Panc1 (cell line): ENCODE results near the gene ADAMTS16. TPM values are rescaled to one million over a fixed set of nuclear protein-coding genes. Genes with fewer than 3 reads are reported as not detected.

Experiments used
- ATAC-seq: fragments of 200-7000 bp; cut with Tn5 transposase; 2 replicates; pipeline ENCODE4 v1.9.1; 2020; ENCODE audit warnings: mild to moderate bottlenecking, moderate library complexity
- BruUV-seq: library from RNA; stranded (reverse); fragments of 400-500 nt; replicated peaks from 2 replicates; lab custom pipeline; 2021; lab: Mats Ljungman, UMichigan
- CTCF ChIA-PET: fragments of 300-600 bp; sonication (Branson Sonifier 250); formaldehyde crosslinking; loops from one replicate; lab custom pipeline; 2022; ENCODE audit warnings: antibody characterized with exemption; lab: Charles Lee
- POLR2A ChIA-PET: fragments of 300-600 bp; sonication (Branson Sonifier 250); formaldehyde crosslinking; loops from one replicate; lab custom pipeline; 2022; ENCODE audit warnings: antibody characterized with exemption; lab: Charles Lee
- DNase-seq: peaks from one replicate; pipeline ENCODE4 v3.0.0-alpha.2; 2010; ENCODE audit warnings: low read depth, low spot score
- H3K27ac ChIP-seq: 2 replicates; pipeline ENCODE4 v1.5.1; 2011; ENCODE audit warnings: mild to moderate bottlenecking, low read length, inconsistent platforms
- H3K27me3 ChIP-seq: fragments of 200-500 bp; sonication (Bioruptor generic); 2 replicates; pipeline ENCODE4 v1.6.0; 2014; ENCODE audit warnings: low read length, inconsistent platforms; ENCODE audit not compliant: control insufficient read depth, insufficient read depth
- H3K36me3 ChIP-seq: fragments of 200-500 bp; sonication (Bioruptor generic); 2 replicates; pipeline ENCODE4 v1.5.1; 2014; ENCODE audit warnings: inconsistent platforms, mild to moderate bottlenecking, low read length, moderate library complexity; ENCODE audit not compliant: control insufficient read depth, insufficient read depth
- H3K4me1 ChIP-seq: 2 replicates; pipeline ENCODE4 v1.5.1; 2011; ENCODE audit warnings: inconsistent platforms, mild to moderate bottlenecking, low read length, moderate library complexity; ENCODE audit not compliant: control insufficient read depth, insufficient read depth
- H3K4me3 ChIP-seq, 2 experiments: 2 replicates each; pipeline ENCODE4 v1.5.1; 2011 to 2012; ENCODE audit warnings: low read depth in 2 of 2, low read length in 2 of 2, mild to moderate bottlenecking in 2 of 2, inconsistent platforms in 1 of 2, moderate library complexity in 1 of 2
- H3K9me3 ChIP-seq: fragments of 200-500 bp; sonication (Bioruptor generic); 2 replicates; pipeline ENCODE4 v1.5.1; 2014; ENCODE audit warnings: low read depth, mild to moderate bottlenecking, inconsistent platforms, low read length, moderate library complexity; ENCODE audit not compliant: control insufficient read depth, insufficient read depth
- POLR2AphosphoS5 ChIP-seq: IDR thresholded peaks from 2 replicates; pipeline ENCODE4 v1.6.1; 2012; ENCODE audit warnings: mild to moderate bottlenecking, low read depth, low read length, moderate library complexity
- SIN3A ChIP-seq: IDR thresholded peaks from 2 replicates; pipeline ENCODE4 v1.6.1; 2012; ENCODE audit warnings: low read depth, mild to moderate bottlenecking, low read length, moderate library complexity, borderline replicate concordance; ENCODE audit not compliant: insufficient read depth
- TCF7L2 ChIP-seq: IDR thresholded peaks from 2 replicates; pipeline ENCODE4 v1.6.1; 2011; ENCODE audit warnings: mild to moderate bottlenecking, low read depth, low read length, inconsistent platforms
- in situ Hi-C: cut with HindIII; loops from 2 replicates; pipeline ENCODE4 v1.10.0; 2016; ENCODE audit warnings: low sequenced_read_pairs, low pct_unique_long_range_greater_than_20kb
- intact Hi-C: fragments of 100-400 bp; cut with micrococcal nuclease; formaldehyde crosslinking; loops from one replicate; pipeline ENCODE4 v1.10.0; 2022; ENCODE audit not compliant: unreplicated experiment
- total RNA-seq: library from RNA; stranded (reverse); gene quantifications from one replicate; pipeline ENCODE4 v1.2.1, GENCODE V29; 2021; ENCODE audit not compliant: unreplicated experiment
- TF ChIP-seq, protein P1 (sequence below), 2 experiments: IDR thresholded peaks; 2 replicates each; pipeline ENCODE4 v1.6.1; 2011 to 2012; ENCODE audit warnings: low read depth in 2 of 2, control low read depth in 1 of 2, low read length in 1 of 2, mild to moderate bottlenecking in 1 of 2, moderate library complexity in 1 of 2; ENCODE audit not compliant: insufficient read depth in 1 of 2
- TF ChIP-seq, protein P2 (sequence below): fragments of 450-650 bp; IDR thresholded peaks from 2 replicates; pipeline ENCODE4 v1.5.1; 2017; ENCODE audit warnings: mild to moderate bottlenecking

ADAMTS16 gene
- total RNA-seq, 1 experiment from 2014 or later = 0.54 TPM

DNA sequence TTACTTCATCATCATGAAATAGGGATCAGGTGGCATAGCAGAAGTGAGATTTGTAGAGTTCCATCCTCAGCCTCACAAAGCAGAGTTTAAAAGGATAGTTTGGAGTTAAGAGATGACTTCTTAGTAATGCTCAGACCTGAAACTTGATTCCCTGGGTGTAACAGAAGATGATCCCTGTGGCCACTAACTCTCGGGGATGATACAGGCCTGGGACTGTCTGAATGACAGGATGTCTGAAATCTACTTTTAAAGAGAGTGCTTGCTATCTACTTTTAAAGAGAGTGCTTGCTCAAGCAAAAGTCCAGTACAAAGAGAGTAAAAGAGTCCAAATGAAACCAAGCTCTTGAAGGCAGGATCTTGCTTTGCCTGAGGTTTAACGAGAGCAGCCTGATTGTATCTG is 14.6 kb downstream of the ADAMTS16 start:
- no peaks in the 10 kb centered on the region for H3K4me1 ChIP-seq
- intact Hi-C loops = no loop called here
- H3K27me3 ChIP-seq = no peaks in the 10 kb centered on the region
- TF ChIP-seq SIN3A (no peak), POLR2AphosphoS5 (no peak), TCF7L2 (no peak)
- TF ChIP-seq, protein P1, sequence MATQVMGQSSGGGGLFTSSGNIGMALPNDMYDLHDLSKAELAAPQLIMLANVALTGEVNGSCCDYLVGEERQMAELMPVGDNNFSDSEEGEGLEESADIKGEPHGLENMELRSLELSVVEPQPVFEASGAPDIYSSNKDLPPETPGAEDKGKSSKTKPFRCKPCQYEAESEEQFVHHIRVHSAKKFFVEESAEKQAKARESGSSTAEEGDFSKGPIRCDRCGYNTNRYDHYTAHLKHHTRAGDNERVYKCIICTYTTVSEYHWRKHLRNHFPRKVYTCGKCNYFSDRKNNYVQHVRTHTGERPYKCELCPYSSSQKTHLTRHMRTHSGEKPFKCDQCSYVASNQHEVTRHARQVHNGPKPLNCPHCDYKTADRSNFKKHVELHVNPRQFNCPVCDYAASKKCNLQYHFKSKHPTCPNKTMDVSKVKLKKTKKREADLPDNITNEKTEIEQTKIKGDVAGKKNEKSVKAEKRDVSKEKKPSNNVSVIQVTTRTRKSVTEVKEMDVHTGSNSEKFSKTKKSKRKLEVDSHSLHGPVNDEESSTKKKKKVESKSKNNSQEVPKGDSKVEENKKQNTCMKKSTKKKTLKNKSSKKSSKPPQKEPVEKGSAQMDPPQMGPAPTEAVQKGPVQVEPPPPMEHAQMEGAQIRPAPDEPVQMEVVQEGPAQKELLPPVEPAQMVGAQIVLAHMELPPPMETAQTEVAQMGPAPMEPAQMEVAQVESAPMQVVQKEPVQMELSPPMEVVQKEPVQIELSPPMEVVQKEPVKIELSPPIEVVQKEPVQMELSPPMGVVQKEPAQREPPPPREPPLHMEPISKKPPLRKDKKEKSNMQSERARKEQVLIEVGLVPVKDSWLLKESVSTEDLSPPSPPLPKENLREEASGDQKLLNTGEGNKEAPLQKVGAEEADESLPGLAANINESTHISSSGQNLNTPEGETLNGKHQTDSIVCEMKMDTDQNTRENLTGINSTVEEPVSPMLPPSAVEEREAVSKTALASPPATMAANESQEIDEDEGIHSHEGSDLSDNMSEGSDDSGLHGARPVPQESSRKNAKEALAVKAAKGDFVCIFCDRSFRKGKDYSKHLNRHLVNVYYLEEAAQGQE (IDR thresholded peaks at IDR 0.05; ENCODE audit: insufficient read depth in 1 of 2, low read depth in 2 of 2, low read length in 1 of 2) = no peak
- TF ChIP-seq, protein P2, sequence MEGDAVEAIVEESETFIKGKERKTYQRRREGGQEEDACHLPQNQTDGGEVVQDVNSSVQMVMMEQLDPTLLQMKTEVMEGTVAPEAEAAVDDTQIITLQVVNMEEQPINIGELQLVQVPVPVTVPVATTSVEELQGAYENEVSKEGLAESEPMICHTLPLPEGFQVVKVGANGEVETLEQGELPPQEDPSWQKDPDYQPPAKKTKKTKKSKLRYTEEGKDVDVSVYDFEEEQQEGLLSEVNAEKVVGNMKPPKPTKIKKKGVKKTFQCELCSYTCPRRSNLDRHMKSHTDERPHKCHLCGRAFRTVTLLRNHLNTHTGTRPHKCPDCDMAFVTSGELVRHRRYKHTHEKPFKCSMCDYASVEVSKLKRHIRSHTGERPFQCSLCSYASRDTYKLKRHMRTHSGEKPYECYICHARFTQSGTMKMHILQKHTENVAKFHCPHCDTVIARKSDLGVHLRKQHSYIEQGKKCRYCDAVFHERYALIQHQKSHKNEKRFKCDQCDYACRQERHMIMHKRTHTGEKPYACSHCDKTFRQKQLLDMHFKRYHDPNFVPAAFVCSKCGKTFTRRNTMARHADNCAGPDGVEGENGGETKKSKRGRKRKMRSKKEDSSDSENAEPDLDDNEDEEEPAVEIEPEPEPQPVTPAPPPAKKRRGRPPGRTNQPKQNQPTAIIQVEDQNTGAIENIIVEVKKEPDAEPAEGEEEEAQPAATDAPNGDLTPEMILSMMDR = no peak
- no peak for DNase-seq
- BruUV-seq = no TSS peak
- no peak overlapping the region for H3K27ac ChIP-seq
- H3K9me3 ChIP-seq = 0 out of 2 replicates have a peak, but pooled peaks cover 5% of the 10 kb centered on the region
- ChIA-PET POLR2A (no interaction called here), CTCF (no interaction called here)
- no peaks in the 10 kb centered on the region for H3K36me3 ChIP-seq
- in situ Hi-C loops = no loop called here
- H3K4me3 ChIP-seq = no peak overlapping the region
- no peak for ATAC-seq

DNA sequence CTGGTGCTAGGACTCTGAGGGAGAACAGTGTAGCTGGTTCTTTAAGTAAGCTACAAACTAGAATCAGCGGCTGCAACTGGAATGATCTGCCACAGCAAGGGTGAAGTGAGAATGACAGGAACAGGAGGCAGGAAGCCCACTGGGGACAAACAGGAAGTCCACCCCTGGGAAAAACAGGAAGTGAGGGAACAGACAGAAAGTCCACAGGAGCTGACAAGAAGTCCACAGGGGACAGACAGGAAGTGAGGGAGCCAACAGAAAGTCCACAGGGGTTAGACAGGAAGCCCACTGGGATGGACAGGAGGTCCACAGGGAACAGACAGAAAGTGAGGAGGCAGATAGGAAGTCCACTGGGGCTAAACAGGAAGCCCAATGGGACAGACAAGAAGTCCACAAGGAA is 15.5 kb downstream of the ADAMTS16 start:
- H3K4me3 ChIP-seq = no peak overlapping the region
- intact Hi-C loops = no loop called here
- no peaks in the 10 kb centered on the region for H3K4me1 ChIP-seq
- DNase-seq = no peak
- no TSS peak for BruUV-seq
- CTCF ChIA-PET = no interaction called here
- 0 out of 2 replicates have a peak, but pooled peaks cover under 1% of the 10 kb centered on the region for H3K9me3 ChIP-seq
- in situ Hi-C loops = no loop called here
- no peaks in the 10 kb centered on the region for H3K36me3 ChIP-seq
- ATAC-seq = no peak
- no peaks in the 10 kb centered on the region for H3K27me3 ChIP-seq
- H3K27ac ChIP-seq = no peak overlapping the region
- TF ChIP-seq TCF7L2 (no peak), POLR2AphosphoS5 (no peak), SIN3A (no peak)
- TF ChIP-seq, protein P2 = no peak
- TF ChIP-seq, protein P1 (IDR thresholded peaks at IDR 0.05; ENCODE audit: insufficient read depth in 1 of 2, low read depth in 2 of 2, low read length in 1 of 2) = no peak
- POLR2A ChIA-PET = no interaction called here
